Measurements from ENCODE around the gene TSHR. TPM values are rescaled to one million over a fixed set of nuclear protein-coding genes. Genes with fewer than 3 reads are reported as not detected.

The TSHR gene
- total RNA-seq, 1 experiment from 2014 or later = not detected

- Histone ChIP-seq H3K9ac (ENCODE audit: low read length) (no peak overlapping the region), H2AFZ (ENCODE audit: low read length) (no peak overlapping the region), H3K27me3 (ENCODE audit: low read length) (peaks cover 28% of the 10 kb centered on the region), H3K36me3 (ENCODE audit: low read depth, low read length) (no peaks in the 10 kb centered on the region), H3K4me1 (ENCODE audit: insufficient read depth, low read length) (no peaks in the 10 kb centered on the region), H3K9me3 (ENCODE audit: low read length) (no peaks in the 10 kb centered on the region), H3K9me2 (replicated peaks; ENCODE audit: low read length) (no peaks in the 10 kb centered on the region), H3K4me2 (ENCODE audit: low read length) (no peak overlapping the region), H3K27ac (ENCODE audit: low read length) (no peak overlapping the region), H3K4me3 (ENCODE audit: low read length) (no peak overlapping the region), H3F3A (ENCODE audit: low read length, unreplicated experiment) (no peaks in the 10 kb centered on the region), H3K79me2 (ENCODE audit: low read length) (no peaks in the 10 kb centered on the region), H4K20me1 (ENCODE audit: low read length) (no peaks in the 10 kb centered on the region)
- ChIA-PET POLR2A (ENCODE audit: unreplicated experiment) (no interaction called here), CTCF (interaction anchor here (0.6 kb wide), 1 partner anchor 21 kb away, joined by 3 read pairs; no protein-coding TSS in a partner anchor)
- intact Hi-C loops (cut with micrococcal nuclease) = no loop called here
- no TSS peak for BruUV-seq (replicated peaks)
- no peak for TF ChIP-seq EZH2phosphoT487 (IDR thresholded peaks at IDR 0.05; ENCODE audit: borderline replicate concordance, low read length)
- no peak for TF ChIP-seq CTCF (conservative IDR thresholded peaks at IDR 0.05; ENCODE audit: low read depth, low read length)
- no peak for TF ChIP-seq EZH2 (IDR thresholded peaks at IDR 0.05; ENCODE audit: low read length, unreplicated experiment)
- no peak for ATAC-seq
- DNase-seq = no peak
Measured at GRCh38 chr14:81091139-81091538, 135.7 kb downstream of the TSHR start.

- Histone ChIP-seq H3K4me3 (ENCODE audit: low read length) (no peak overlapping the region), H3F3A (ENCODE audit: low read length, unreplicated experiment) (no peaks in the 10 kb centered on the region), H3K79me2 (ENCODE audit: low read length) (no peaks in the 10 kb centered on the region), H3K4me1 (ENCODE audit: insufficient read depth, low read length) (no peaks in the 10 kb centered on the region), H4K20me1 (ENCODE audit: low read length) (no peaks in the 10 kb centered on the region), H2AFZ (ENCODE audit: low read length) (no peak overlapping the region), H3K27ac (ENCODE audit: low read length) (no peak overlapping the region), H3K9me3 (ENCODE audit: low read length) (no peaks in the 10 kb centered on the region), H3K36me3 (ENCODE audit: low read depth, low read length) (no peaks in the 10 kb centered on the region), H3K4me2 (ENCODE audit: low read length) (no peak overlapping the region), H3K9me2 (replicated peaks; ENCODE audit: low read length) (no peaks in the 10 kb centered on the region), H3K9ac (ENCODE audit: low read length) (no peak overlapping the region), H3K27me3 (ENCODE audit: low read length) (peaks cover 33% of the 10 kb centered on the region)
- POLR2A ChIA-PET (ENCODE audit: unreplicated experiment) = no interaction called here
- TF ChIP-seq EZH2phosphoT487 (IDR thresholded peaks at IDR 0.05; ENCODE audit: borderline replicate concordance, low read length) (no peak), CTCF (conservative IDR thresholded peaks at IDR 0.05; ENCODE audit: low read depth, low read length) (no peak), EZH2 (IDR thresholded peaks at IDR 0.05; ENCODE audit: low read length, unreplicated experiment) (no peak)
- no peak for ATAC-seq
- no peak for DNase-seq
- BruUV-seq (replicated peaks) = no TSS peak
- intact Hi-C loops (cut with micrococcal nuclease) = no loop called here
- CTCF ChIA-PET = no interaction called here
Measured at GRCh38 chr14:81091660-81092059, 136.2 kb downstream of the TSHR start.

- Histone ChIP-seq H4K20me1 (ENCODE audit: low read length) (no peaks in the 10 kb centered on the region), H3K36me3 (ENCODE audit: low read depth, low read length) (no peaks in the 10 kb centered on the region), H3F3A (ENCODE audit: low read length, unreplicated experiment) (no peaks in the 10 kb centered on the region), H2AFZ (ENCODE audit: low read length) (no peak overlapping the region), H3K9ac (ENCODE audit: low read length) (no peak overlapping the region), H3K9me3 (ENCODE audit: low read length) (no peaks in the 10 kb centered on the region), H3K4me3 (ENCODE audit: low read length) (no peak overlapping the region), H3K27ac (ENCODE audit: low read length) (no peak overlapping the region), H3K79me2 (ENCODE audit: low read length) (no peaks in the 10 kb centered on the region), H3K27me3 (ENCODE audit: low read length) (peaks cover 36% of the 10 kb centered on the region), H3K4me1 (ENCODE audit: insufficient read depth, low read length) (no peaks in the 10 kb centered on the region), H3K4me2 (ENCODE audit: low read length) (no peak overlapping the region), H3K9me2 (replicated peaks; ENCODE audit: low read length) (no peaks in the 10 kb centered on the region)
- ChIA-PET POLR2A (ENCODE audit: unreplicated experiment) (no interaction called here), CTCF (no interaction called here)
- TF ChIP-seq CTCF (conservative IDR thresholded peaks at IDR 0.05; ENCODE audit: low read depth, low read length) (no peak), EZH2 (IDR thresholded peaks at IDR 0.05; ENCODE audit: low read length, unreplicated experiment) (no peak), EZH2phosphoT487 (IDR thresholded peaks at IDR 0.05; ENCODE audit: borderline replicate concordance, low read length) (no peak)
- no peak for DNase-seq
- no peak for ATAC-seq
- BruUV-seq (replicated peaks) = no TSS peak
- intact Hi-C loops (cut with micrococcal nuclease) = no loop called here
Measured at GRCh38 chr14:81093651-81094050, 138.2 kb downstream of the TSHR start.
